D721Med (cell line): ENCODE data around the gene MAP3K20.

Experiments used
- DNase-seq: peaks from one replicate; pipeline ENCODE4 v3.0.0; 2011; ENCODE audit warnings: low spot score; ENCODE audit not compliant: insufficient read length
- FAIRE-seq: peaks from 2 replicates; lab custom pipeline; 2011; peaks lifted over from hg19 to GRCh38; lab: Jason Lieb, UNC
- TF ChIP-seq, protein P1 (sequence below): IDR thresholded peaks from 2 replicates; pipeline ENCODE4 v1.5.1; 2012; ENCODE audit warnings: mild to moderate bottlenecking, control low read depth; ENCODE audit not compliant: insufficient read depth; ENCODE audit errors: missing control alignments

MAP3K20 gene

DNA sequence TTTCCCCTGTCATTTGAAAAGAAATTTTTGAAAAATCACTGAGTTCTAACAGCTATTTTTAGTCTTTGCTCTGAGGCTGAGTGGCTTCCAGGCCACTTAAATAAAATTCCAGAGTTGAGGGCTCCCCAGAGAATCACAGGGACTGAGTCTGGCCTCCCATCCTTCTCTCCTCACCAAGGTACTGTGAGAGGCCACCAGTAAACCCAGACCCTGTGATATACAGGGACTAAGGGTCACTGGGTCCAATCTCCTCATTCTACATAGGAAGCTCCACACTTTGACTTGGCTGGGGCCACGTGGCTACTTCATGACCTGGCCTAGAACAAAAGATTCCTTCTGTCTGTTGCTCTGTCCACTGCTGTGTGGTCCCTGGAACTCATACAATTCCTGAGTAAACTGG, 155.8 kb downstream of the MAP3K20 start:
- TF ChIP-seq, protein P1, sequence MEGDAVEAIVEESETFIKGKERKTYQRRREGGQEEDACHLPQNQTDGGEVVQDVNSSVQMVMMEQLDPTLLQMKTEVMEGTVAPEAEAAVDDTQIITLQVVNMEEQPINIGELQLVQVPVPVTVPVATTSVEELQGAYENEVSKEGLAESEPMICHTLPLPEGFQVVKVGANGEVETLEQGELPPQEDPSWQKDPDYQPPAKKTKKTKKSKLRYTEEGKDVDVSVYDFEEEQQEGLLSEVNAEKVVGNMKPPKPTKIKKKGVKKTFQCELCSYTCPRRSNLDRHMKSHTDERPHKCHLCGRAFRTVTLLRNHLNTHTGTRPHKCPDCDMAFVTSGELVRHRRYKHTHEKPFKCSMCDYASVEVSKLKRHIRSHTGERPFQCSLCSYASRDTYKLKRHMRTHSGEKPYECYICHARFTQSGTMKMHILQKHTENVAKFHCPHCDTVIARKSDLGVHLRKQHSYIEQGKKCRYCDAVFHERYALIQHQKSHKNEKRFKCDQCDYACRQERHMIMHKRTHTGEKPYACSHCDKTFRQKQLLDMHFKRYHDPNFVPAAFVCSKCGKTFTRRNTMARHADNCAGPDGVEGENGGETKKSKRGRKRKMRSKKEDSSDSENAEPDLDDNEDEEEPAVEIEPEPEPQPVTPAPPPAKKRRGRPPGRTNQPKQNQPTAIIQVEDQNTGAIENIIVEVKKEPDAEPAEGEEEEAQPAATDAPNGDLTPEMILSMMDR: no peak
- no peak for DNase-seq
- no peak for FAIRE-seq

DNA sequence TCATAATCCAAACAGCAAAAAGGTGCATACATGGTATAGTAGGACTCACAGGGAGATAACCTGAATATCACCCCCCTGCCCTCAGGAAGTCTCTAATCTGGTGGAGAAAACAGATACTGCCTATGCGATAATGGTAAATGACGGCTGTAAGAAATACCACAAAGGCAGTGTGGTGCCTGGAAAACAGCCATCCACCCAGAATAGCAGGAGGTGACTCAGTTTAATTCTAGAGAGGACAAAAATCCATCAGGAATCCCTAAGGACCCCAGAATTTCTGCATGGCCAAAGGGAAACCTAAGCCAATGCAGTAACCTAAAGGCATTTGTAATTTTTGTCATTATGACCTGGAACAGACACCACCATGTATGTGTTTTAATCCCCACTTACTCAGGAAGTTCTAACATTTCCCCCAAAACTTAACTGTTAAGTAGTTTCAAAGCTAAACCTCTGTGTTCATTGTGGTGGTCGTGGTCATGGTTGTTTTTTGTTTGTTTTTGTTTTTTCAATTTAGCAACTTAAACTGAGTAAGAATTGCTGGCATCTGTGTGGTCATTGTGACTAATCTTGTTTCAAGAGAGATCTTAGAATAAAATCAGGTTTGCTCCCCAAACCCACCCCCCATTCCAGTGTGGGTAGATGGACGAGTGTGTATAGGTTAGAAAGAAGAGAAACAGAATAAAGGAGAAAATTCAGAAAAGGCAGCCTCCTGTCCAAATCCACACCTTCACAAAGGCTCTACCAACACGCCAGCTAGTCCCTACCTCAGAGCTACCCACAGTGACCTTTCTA, 157.5 kb downstream of the MAP3K20 start:
- DNase-seq (no peak), FAIRE-seq (no peak)
- TF ChIP-seq, protein P1: no peak

DNA sequence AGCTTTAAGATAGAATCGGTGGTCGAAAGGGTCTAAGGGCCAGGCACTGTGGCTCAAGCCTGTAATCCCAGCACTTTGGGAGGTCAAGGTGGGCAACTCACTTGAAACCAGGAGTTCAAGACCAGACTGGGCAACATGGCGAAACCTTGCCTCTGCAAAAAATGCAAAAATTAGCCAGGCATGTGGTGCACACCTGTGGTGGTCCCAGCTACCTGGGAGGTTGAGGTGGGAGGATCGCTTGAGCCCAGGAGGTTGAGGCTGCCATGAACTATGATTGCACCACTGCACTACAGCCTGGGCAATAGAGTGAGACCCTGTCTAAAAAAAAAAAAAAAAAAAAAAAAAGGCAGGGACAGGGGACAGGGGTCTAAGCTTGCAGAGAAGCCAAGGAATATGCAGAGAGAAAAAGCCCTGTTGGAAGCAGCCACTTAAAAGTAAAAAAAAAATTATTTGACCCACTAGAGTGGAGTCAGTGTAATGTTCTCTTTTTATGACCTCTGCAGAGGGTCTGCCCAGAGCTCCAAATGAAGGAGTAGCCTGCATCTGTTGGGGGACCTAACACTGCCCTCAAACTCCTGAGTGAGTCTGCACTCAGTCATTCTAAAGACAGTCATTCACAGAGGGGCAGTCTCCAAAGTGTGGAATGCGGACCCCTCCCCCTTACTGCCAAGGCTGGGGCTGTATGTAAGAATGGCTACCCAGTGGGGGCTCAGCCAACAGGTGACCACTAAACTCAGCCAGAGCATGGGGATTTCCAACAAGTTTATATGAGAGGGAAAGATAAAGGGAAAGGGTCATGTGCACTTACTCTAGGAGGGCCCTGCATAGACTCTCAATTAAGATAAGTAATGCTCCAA, 160.5 kb downstream of the MAP3K20 start:
- FAIRE-seq: no peak
- TF ChIP-seq, protein P1: no peak
- no peak for DNase-seq

DNA sequence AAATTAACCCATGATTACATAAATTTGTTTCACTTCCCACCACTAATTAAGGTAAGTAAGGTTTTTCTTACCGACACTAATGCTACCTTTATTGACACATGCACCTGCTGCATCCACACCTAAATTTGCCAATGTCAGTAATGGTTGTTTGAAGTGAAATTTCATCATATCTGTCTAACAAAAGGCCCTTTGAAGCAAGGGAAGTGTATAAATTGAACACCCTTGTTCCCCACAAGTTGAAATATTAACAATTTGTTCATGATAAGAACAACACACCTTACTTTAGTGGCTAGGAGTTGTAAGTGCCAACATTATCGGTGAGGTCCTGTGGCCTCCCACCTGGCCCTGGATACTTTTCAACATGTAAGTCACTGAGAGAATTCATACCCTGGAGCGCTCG, 162.7 kb downstream of the MAP3K20 start:
- no peak for FAIRE-seq
- no peak for DNase-seq
- TF ChIP-seq, protein P1: no peak

DNA sequence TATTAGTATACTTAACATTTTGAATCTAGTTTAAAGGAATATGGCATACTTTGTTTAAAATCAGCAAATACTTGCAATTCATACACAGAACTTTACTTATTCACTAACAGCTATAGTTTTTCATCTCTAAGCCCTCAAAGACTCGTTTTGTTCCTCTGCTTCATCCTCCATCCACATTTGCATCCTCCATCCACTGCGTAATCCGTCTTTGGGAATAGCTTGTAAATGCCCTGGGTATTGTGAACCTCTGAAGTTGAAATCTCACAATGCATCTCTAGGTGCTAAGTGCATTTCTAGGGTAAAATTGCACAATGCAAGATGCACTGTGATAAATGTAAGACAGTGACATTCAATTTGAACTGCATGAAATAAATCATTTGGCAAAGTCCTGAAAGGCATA, 163.2 kb downstream of the MAP3K20 start:
- FAIRE-seq (no peak), DNase-seq (no peak)
- TF ChIP-seq, protein P1: no peak

DNA sequence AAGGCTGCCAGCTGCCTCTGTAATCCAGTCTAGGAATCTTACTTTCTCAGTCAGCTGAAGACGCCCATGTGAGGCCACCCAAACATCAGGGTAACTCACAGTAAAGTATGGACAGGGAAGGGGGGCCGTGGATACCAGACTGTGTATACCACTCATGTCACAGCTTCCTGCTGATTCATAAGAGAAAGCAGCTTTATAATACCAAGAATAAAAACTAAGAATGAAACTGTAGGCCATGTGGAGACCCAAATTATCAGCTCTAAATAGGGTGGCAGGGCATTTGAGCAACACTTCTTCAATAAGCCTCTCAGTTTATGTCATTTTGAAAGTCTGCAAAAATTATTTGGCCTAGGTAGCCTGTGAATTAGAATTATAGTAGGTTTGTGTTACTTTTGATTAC, 164.0 kb downstream of the MAP3K20 start:
- DNase-seq (no peak), FAIRE-seq (no peak)
- TF ChIP-seq, protein P1: no peak
